Left hindlimb (tissue), 1 donor: Measurements from ENCODE around the gene PLA2G4A.
"Not testable (repeated sequence)": the region's sequence is repeated elsewhere in the genome, so short reads cannot be mapped to it uniquely, and the experiment has no call there.

Experiments
- DNase-seq: peaks from one replicate; pipeline ENCODE4 v3.0.0-alpha.2; 2018

Gene PLA2G4A

GRCh38 chr1:186875896-186876835, 47.4 kb downstream of the PLA2G4A start:
- no peak for DNase-seq

GRCh38 chr1:186878356-186878755, 49.6 kb downstream of the PLA2G4A start:
- DNase-seq: no peak

- no peak for DNase-seq
Observed at GRCh38 chr1:186880982-186881381, 52.2 kb downstream of the PLA2G4A start.

- DNase-seq: no peak
Observed at GRCh38 chr1:186882372-186883134, 53.8 kb downstream of the PLA2G4A start.

- no peak for DNase-seq
Observed at GRCh38 chr1:186884251-186884650, 55.5 kb downstream of the PLA2G4A start.

- no peak for DNase-seq
Observed at GRCh38 chr1:186887203-186887602, 58.5 kb downstream of the PLA2G4A start.

GRCh38 chr1:186888367-186888766, 59.6 kb downstream of the PLA2G4A start:
- DNase-seq: no peak

GRCh38 chr1:186892936-186893335, 64.2 kb downstream of the PLA2G4A start:
- DNase-seq: no peak

GRCh38 chr1:186894415-186894814, 65.7 kb downstream of the PLA2G4A start:
- DNase-seq: no peak

- no peak for DNase-seq
Observed at GRCh38 chr1:186896211-186896610, 67.5 kb downstream of the PLA2G4A start.

- no peak for DNase-seq
Observed at GRCh38 chr1:186897008-186897407, 68.3 kb downstream of the PLA2G4A start.

GRCh38 chr1:186899577-186899976, 70.8 kb downstream of the PLA2G4A start:
- DNase-seq: no peak

- DNase-seq: no peak
Observed at GRCh38 chr1:186899977-186900376, 71.2 kb downstream of the PLA2G4A start.

GRCh38 chr1:186900539-186901237, 71.9 kb downstream of the PLA2G4A start:
- no peak for DNase-seq

- no peak for DNase-seq
Observed at GRCh38 chr1:186901631-186902030, 72.9 kb downstream of the PLA2G4A start.

GRCh38 chr1:186903374-186904136, 74.8 kb downstream of the PLA2G4A start:
- DNase-seq: no peak

GRCh38 chr1:186904361-186904760, 75.6 kb downstream of the PLA2G4A start:
- no peak for DNase-seq

- DNase-seq: no peak
Observed at GRCh38 chr1:186905561-186905960, 76.8 kb downstream of the PLA2G4A start.

- DNase-seq: no peak
Observed at GRCh38 chr1:186915555-186915954, 86.8 kb downstream of the PLA2G4A start.

- not testable (repeated sequence) for DNase-seq
Observed at GRCh38 chr1:186917106-186917786, 88.5 kb downstream of the PLA2G4A start.

GRCh38 chr1:186921386-186921785, 92.6 kb downstream of the PLA2G4A start:
- not testable (repeated sequence) for DNase-seq

GRCh38 chr1:186922814-186923213, 94.1 kb downstream of the PLA2G4A start:
- not testable (repeated sequence) for DNase-seq
